C4-2B (cell line): ENCODE measurements around the gene ERC2.

Experiments
- CTCF ChIP-seq: fragments of 450-650 bp; conservative IDR thresholded peaks from 2 replicates; pipeline ENCODE4 v1.5.1; 2017; ENCODE audit warnings: mild to moderate bottlenecking
- ZFX ChIP-seq: fragments of 450-650 bp; IDR thresholded peaks from 2 replicates; pipeline ENCODE4 v1.6.1; 2017

- TF ChIP-seq CTCF (no peak), ZFX (no peak)
Observed at GRCh38 chr3:56190130-56190529, 278.1 kb downstream of the ERC2 start.
